Measurements from ENCODE around the gene GATA2. TPM values are rescaled to one million over a fixed set of nuclear protein-coding genes. Genes with fewer than 3 reads are reported as not detected.

The GATA2 gene
- total and polyA plus RNA-seq, 2 of the 13 experiments (the other 11 are each of a cell fraction or from before 2014, with no cell fraction given): 3.5 to 6.2 TPM

DNA sequence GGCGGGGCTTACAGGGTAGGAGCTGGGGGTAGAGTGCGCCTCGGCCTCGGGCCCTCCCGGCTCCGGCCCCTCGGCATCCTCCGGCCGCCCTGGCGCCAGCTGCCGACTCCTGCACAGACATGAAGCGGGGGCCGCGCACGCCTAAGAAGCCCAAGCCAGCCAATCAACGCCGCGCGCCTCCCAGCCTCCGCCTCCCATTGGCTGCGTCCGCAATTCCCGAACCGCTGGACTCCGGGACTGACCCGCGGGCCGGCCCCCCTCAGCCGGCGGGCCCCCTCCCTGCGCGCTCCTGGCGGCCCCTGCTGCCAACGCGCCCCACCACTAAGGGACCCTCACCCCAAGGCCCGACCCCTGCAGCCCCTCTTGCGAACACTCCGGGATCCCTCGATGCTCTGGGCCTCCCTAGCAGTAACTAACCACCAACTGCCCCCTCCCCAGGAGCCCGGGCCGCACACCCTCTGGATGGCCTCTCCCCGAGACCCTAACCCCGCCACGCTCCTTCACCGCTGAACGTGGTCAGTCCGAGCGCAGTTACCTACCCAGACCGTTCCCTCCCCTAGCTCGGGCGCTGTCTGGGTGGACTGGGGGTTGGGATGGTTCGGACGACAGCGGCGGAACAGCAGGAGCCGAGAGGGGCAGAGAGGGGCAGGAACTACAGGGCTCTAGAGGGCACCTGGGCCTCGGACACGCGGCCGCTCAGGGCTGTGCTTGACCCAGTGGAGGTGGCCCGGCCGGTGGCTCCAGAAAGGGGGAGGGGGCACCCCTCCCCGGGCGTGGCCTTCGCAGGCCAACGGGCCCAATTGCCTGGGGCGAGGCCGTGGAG, 5.0 kb downstream of the GATA2 start (continued):
- TF ChIP-seq ZNF772 (CRISPR knock-in tag; IDR thresholded peaks at IDR 0.05) (peak; percentile 61; the same call in 1 of the 2 replicates), KAT7 (CRISPR knock-in tag; IDR thresholded peaks at IDR 0.05; ENCODE audit: borderline replicate concordance) (no peak), CEBPZ (IDR thresholded peaks at IDR 0.05; ENCODE audit: low read length) (no peak), THRA (CRISPR knock-in tag; IDR thresholded peaks at IDR 0.05; ENCODE audit: borderline replicate concordance) (peak; percentile 25; the same call in 1 of the 2 replicates), ZNF260 (CRISPR knock-in tag; IDR thresholded peaks at IDR 0.05; ENCODE audit: borderline replicate concordance, low read depth) (no peak), ZNF879 (CRISPR knock-in tag; IDR thresholded peaks at IDR 0.05) (peak; percentile 84), ZNF713 (CRISPR knock-in tag; IDR thresholded peaks at IDR 0.05) (no peak), RBAK (CRISPR knock-in tag; IDR thresholded peaks at IDR 0.05) (no peak), CBX5 (CRISPR knock-in tag; IDR thresholded peaks at IDR 0.05; ENCODE audit: borderline replicate concordance) (no peak), ONECUT2 (CRISPR knock-in tag; IDR thresholded peaks at IDR 0.05) (no peak), RFX5 (IDR thresholded peaks at IDR 0.05; ENCODE audit: low read depth, low read length) (0 out of 2 replicates have a peak, but pooled peaks have one; percentile 41), ZNF782 (CRISPR knock-in tag; IDR thresholded peaks at IDR 0.05; ENCODE audit: borderline replicate concordance) (no peak; the same call in 1 of the 2 replicates), U2AF2 (IDR thresholded peaks at IDR 0.05; ENCODE audit: low read depth, low read length) (no peak), PHB2 (IDR thresholded peaks at IDR 0.05; ENCODE audit: partially characterized antibody) (no peak), ZNF431 (CRISPR knock-in tag; IDR thresholded peaks at IDR 0.05; ENCODE audit: borderline replicate concordance, low read depth) (0 out of 2 replicates have a peak, but pooled peaks have one; percentile 24), DNMT1 (CRISPR knock-in tag; IDR thresholded peaks at IDR 0.05) (no peak), ZNF234 (CRISPR knock-in tag; conservative IDR thresholded peaks at IDR 0.05) (no peak), CBX2 (IDR thresholded peaks at IDR 0.05; ENCODE audit: low read depth, low read length) (no peak), CBX2 (CRISPR knock-in tag; IDR thresholded peaks at IDR 0.05; ENCODE audit: low read depth) (no peak), ZNF777 (CRISPR knock-in tag; IDR thresholded peaks at IDR 0.05) (no peak), SRF (IDR thresholded peaks at IDR 0.05; ENCODE audit: low read depth, low read length) (no peak)
- TF ChIP-seq, protein P1, sequence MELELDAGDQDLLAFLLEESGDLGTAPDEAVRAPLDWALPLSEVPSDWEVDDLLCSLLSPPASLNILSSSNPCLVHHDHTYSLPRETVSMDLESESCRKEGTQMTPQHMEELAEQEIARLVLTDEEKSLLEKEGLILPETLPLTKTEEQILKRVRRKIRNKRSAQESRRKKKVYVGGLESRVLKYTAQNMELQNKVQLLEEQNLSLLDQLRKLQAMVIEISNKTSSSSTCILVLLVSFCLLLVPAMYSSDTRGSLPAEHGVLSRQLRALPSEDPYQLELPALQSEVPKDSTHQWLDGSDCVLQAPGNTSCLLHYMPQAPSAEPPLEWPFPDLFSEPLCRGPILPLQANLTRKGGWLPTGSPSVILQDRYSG (CRISPR knock-in tag; IDR thresholded peaks at IDR 0.05): no peak
- TF ChIP-seq, protein P2, sequence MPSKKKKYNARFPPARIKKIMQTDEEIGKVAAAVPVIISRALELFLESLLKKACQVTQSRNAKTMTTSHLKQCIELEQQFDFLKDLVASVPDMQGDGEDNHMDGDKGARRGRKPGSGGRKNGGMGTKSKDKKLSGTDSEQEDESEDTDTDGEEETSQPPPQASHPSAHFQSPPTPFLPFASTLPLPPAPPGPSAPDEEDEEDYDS (CRISPR knock-in tag; IDR thresholded peaks at IDR 0.05): peak; percentile 97
